ENCODE results near the gene MMP10. TPM values are rescaled to one million over a fixed set of nuclear protein-coding genes. Genes with fewer than 3 reads are reported as not detected.

Gene MMP10
- total RNA-seq, 1 donor from 2014 or later: not detected

- no peak for DNase-seq (ENCODE audit: low spot score, unreplicated experiment)
- H3K4me3 Mint-ChIP-seq (ENCODE audit: low read depth): no peak overlapping the region
- no peak overlapping the region for H3K27ac Mint-ChIP-seq
- no peaks in the 10 kb centered on the region for H3K4me1 Mint-ChIP-seq (ENCODE audit: low read depth)
- no peak for TF ChIP-seq CTCF (IDR thresholded peaks at IDR 0.05; ENCODE audit: unreplicated experiment)
- peaks cover 2% of the 10 kb centered on the region for H3K27me3 Mint-ChIP-seq
- H3K36me3 Mint-ChIP-seq (ENCODE audit: insufficient read depth): no peaks in the 10 kb centered on the region
- H3K9me3 Mint-ChIP-seq (ENCODE audit: low read depth): peaks cover 2% of the 10 kb centered on the region
These were observed 50.3 kb downstream of the MMP10 start for GRCh38 chr11:102729849-102730815.

GRCh38 chr11:102727890-102728289 is 52.5 kb downstream of the MMP10 start:
- H3K36me3 Mint-ChIP-seq (ENCODE audit: insufficient read depth): no peaks in the 10 kb centered on the region
- no peak for DNase-seq (ENCODE audit: low spot score, unreplicated experiment)
- no peak overlapping the region for H3K4me3 Mint-ChIP-seq (ENCODE audit: low read depth)
- no peak overlapping the region for H3K27ac Mint-ChIP-seq
- no peak for TF ChIP-seq CTCF (IDR thresholded peaks at IDR 0.05; ENCODE audit: unreplicated experiment)
- peaks cover 7% of the 10 kb centered on the region for H3K9me3 Mint-ChIP-seq (ENCODE audit: low read depth)
- no peaks in the 10 kb centered on the region for H3K4me1 Mint-ChIP-seq (ENCODE audit: low read depth)
- H3K27me3 Mint-ChIP-seq: no peaks in the 10 kb centered on the region

GRCh38 chr11:102724904-102725500 is 55.4 kb downstream of the MMP10 start, which contains the start of gene MMP8:
TSS of gene MMP8 (minus strand) at chr11:102724954. CDS start at chr11:102724855, 99 bp downstream.
- TF ChIP-seq CTCF (IDR thresholded peaks at IDR 0.05; ENCODE audit: unreplicated experiment): no peak
- no peak within 1 kb of the TSS for H3K4me3 Mint-ChIP-seq (ENCODE audit: low read depth)
- no peaks in the 10 kb centered on the region for H3K27me3 Mint-ChIP-seq
- no peaks in the 10 kb centered on the region for H3K4me1 Mint-ChIP-seq (ENCODE audit: low read depth)
- H3K9me3 Mint-ChIP-seq (ENCODE audit: low read depth): peaks cover 7% of the 10 kb centered on the region
- no peaks in the 10 kb centered on the region for H3K36me3 Mint-ChIP-seq (ENCODE audit: insufficient read depth)
- H3K27ac Mint-ChIP-seq: no peak within 1 kb of the TSS
- no peak for DNase-seq (ENCODE audit: low spot score, unreplicated experiment)

GRCh38 chr11:102722821-102723220 is 57.6 kb downstream of the MMP10 start:
- Mint-ChIP-seq H3K36me3 (ENCODE audit: insufficient read depth) (no peaks in the 10 kb centered on the region), H3K9me3 (ENCODE audit: low read depth) (peaks cover 5% of the 10 kb centered on the region), H3K27me3 (no peaks in the 10 kb centered on the region), H3K4me3 (ENCODE audit: low read depth) (no peak overlapping the region), H3K27ac (no peak overlapping the region), H3K4me1 (ENCODE audit: low read depth) (peaks cover 1% of the 10 kb centered on the region)
- DNase-seq (ENCODE audit: low spot score, unreplicated experiment): no peak
- TF ChIP-seq CTCF (IDR thresholded peaks at IDR 0.05; ENCODE audit: unreplicated experiment): no peak

Other genes starting within 250 kb of the MMP10 start
- not detected in 2 replicates for gene MMP7, start 249.9 kb downstream of the MMP10 start, total RNA-seq
- gene MMP20, start 155.3 kb downstream of the MMP10 start, total RNA-seq: not detected in 2 replicates
- gene MMP27, start 74.9 kb downstream of the MMP10 start, total RNA-seq: not detected in 2 replicates
- gene MMP8, start 55.7 kb downstream of the MMP10 start, total RNA-seq: not detected in 2 replicates
- 0.24 and 1.3 TPM in 2 replicates for gene MMP1, start 17.5 kb upstream of the MMP10 start, total RNA-seq
- not detected in 2 replicates for gene MMP3, start 63.0 kb upstream of the MMP10 start, total RNA-seq
- not detected in 2 replicates for gene MMP12, start 94.4 kb upstream of the MMP10 start, total RNA-seq
- gene MMP13, start 175.1 kb upstream of the MMP10 start, total RNA-seq: not detected in 2 replicates

Data from progenitor cell of endocrine pancreas (in vitro differentiated cells).